Measurements from ENCODE around the gene KDM4F. TPM values are rescaled to one million over a fixed set of nuclear protein-coding genes. Genes with fewer than 3 reads are reported as not detected.

Gene KDM4F
- total RNA-seq, 1 donor from 2014 or later, result not detected

DNA sequence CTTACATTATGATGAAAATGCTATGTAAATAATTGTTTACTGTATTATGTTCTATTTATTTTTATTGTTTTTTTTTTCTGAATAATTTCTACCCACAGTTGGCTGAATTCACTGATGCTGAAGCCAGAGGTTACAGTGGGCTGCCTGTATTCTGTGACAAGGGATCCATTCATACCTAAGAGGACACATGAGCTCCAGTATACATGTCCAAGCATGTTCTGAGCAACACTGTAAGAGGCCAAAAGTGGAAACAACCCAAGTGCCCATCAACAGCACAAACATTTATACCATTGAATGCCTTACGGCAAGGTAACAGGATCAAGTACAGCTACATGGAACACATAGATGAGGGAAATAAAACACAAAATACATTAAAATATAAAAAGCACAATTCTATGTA, 16.1 kb downstream of the KDM4F start:
- Histone ChIP-seq H3K9me3 (replicated peaks) (no peaks in the 10 kb centered on the region), H3K36me3 (no peaks in the 10 kb centered on the region), H3K4me1 (peaks cover 39% of the 10 kb centered on the region), H3K27me3 (ENCODE audit: low read depth) (no peaks in the 10 kb centered on the region), H3K27ac (replicated peaks) (no peak overlapping the region), H3K4me3 (no peak overlapping the region)
- DNase-seq, result no peak
- TF ChIP-seq, protein P1, sequence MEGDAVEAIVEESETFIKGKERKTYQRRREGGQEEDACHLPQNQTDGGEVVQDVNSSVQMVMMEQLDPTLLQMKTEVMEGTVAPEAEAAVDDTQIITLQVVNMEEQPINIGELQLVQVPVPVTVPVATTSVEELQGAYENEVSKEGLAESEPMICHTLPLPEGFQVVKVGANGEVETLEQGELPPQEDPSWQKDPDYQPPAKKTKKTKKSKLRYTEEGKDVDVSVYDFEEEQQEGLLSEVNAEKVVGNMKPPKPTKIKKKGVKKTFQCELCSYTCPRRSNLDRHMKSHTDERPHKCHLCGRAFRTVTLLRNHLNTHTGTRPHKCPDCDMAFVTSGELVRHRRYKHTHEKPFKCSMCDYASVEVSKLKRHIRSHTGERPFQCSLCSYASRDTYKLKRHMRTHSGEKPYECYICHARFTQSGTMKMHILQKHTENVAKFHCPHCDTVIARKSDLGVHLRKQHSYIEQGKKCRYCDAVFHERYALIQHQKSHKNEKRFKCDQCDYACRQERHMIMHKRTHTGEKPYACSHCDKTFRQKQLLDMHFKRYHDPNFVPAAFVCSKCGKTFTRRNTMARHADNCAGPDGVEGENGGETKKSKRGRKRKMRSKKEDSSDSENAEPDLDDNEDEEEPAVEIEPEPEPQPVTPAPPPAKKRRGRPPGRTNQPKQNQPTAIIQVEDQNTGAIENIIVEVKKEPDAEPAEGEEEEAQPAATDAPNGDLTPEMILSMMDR (IDR thresholded peaks at IDR 0.05; ENCODE audit: borderline replicate concordance), result no peak
- intact Hi-C loops (cut with micrococcal nuclease), result loop anchor here (5.0 kb wide), 1 partner anchor 82 kb away; no protein-coding TSS in a partner anchor

DNA sequence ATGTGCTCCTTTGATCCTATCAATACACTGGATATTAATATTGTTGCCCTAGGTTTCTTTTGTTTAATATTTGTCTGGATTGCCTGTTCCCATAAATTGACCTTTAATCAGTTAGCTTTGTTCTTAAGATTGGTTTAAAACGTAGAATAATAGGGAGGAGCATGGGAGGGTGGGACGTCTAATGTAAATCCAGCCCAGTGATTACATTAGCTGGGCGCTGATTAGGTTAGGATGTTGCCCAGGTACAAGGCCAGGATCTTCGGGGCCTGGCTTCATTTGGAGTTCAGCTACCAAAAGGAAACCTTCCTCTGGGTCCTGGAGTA, 17.5 kb downstream of the KDM4F start, which contains the start of gene SRSF8:
Gene SRSF8, plus strand, starts transcription at position 204 of the 323 bp plus-strand sequence. CDS start 308 bp downstream, outside the sequence.
- Histone ChIP-seq H3K27ac (replicated peaks) (peak within 1 kb of the TSS; percentile 98), H3K36me3 (no peaks in the 10 kb centered on the region), H3K4me3 (peak within 1 kb of the TSS; percentile 89), H3K4me1 (peaks cover 45% of the 10 kb centered on the region), H3K9me3 (replicated peaks) (no peaks in the 10 kb centered on the region), H3K27me3 (ENCODE audit: low read depth) (no peaks in the 10 kb centered on the region)
- TF ChIP-seq, protein P1 (IDR thresholded peaks at IDR 0.05; ENCODE audit: borderline replicate concordance), result no peak
- DNase-seq, result no peak
- intact Hi-C loops (cut with micrococcal nuclease), result loop anchor here (5.0 kb wide), 1 partner anchor 81 kb away; no protein-coding TSS in a partner anchor

DNA sequence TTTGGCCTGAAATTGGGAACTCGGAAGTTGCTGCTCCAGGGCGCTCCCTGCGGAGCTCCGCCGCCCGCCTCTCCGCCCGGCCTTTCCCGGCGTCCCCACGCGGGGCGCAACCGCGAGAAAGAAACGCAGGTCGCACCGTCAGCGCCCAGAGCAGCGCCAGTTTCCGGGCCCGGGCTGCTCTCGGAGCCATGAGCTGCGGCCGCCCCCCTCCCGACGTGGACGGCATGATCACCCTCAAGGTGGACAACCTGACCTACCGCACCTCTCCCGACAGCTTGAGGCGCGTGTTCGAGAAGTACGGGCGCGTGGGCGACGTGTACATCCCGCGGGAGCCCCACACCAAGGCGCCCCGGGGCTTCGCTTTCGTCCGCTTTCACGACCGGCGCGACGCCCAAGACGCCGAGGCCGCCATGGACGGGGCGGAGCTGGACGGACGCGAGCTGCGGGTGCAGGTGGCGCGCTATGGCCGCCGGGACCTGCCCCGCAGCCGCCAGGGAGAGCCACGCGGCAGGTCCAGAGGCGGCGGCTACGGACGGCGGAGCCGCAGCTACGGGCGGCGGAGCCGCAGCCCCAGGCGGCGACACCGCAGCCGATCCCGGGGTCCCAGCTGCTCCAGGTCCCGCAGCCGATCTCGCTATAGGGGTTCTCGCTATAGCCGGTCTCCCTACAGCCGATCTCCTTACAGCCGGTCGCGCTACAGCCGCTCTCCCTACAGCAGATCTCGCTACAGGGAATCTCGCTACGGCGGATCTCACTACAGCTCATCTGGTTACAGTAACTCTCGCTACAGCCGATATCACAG, 18.0 kb downstream of the KDM4F start:
- TF ChIP-seq, protein P1 (IDR thresholded peaks at IDR 0.05; ENCODE audit: borderline replicate concordance), result peak; percentile 72
- Histone ChIP-seq H3K4me1 (peaks cover 45% of the 10 kb centered on the region), H3K27ac (replicated peaks) (peak overlapping the region; percentile 98), H3K27me3 (ENCODE audit: low read depth) (no peaks in the 10 kb centered on the region), H3K36me3 (peaks cover under 1% of the 10 kb centered on the region), H3K9me3 (replicated peaks) (no peaks in the 10 kb centered on the region), H3K4me3 (peak overlapping the region; percentile 89)
- DNase-seq, result peak; percentile 87
- intact Hi-C loops (cut with micrococcal nuclease), result loop anchor here (5.0 kb wide), 1 partner anchor 80 kb away; no protein-coding TSS in a partner anchor

DNA sequence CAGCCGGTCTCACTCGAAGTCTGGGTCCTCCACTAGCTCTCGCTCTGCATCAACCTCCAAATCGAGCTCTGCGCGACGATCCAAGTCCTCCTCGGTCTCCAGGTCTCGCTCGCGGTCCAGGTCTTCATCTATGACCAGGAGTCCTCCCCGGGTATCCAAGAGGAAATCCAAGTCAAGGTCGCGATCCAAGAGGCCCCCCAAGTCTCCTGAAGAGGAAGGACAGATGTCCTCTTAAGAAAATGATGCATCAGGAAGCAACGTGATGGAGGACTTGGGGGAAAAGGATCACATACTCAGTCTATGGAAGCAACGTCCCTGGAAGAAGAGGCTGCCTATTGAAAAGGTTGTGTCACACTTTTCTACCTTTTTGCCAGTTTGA, 18.6 kb downstream of the KDM4F start:
- peaks cover 45% of the 10 kb centered on the region for H3K4me1 ChIP-seq
- intact Hi-C loops (cut with micrococcal nuclease), result loop anchor here (5.0 kb wide), 1 partner anchor 79 kb away; no protein-coding TSS in a partner anchor
- H3K9me3 ChIP-seq (replicated peaks), result no peaks in the 10 kb centered on the region
- peak overlapping the region; percentile 89 for H3K4me3 ChIP-seq
- peak overlapping the region; percentile 98 for H3K27ac ChIP-seq (replicated peaks)
- peaks cover 4% of the 10 kb centered on the region for H3K36me3 ChIP-seq
- no peak for DNase-seq
- H3K27me3 ChIP-seq (ENCODE audit: low read depth), result no peaks in the 10 kb centered on the region
- TF ChIP-seq, protein P1 (IDR thresholded peaks at IDR 0.05; ENCODE audit: borderline replicate concordance), result no peak

DNA sequence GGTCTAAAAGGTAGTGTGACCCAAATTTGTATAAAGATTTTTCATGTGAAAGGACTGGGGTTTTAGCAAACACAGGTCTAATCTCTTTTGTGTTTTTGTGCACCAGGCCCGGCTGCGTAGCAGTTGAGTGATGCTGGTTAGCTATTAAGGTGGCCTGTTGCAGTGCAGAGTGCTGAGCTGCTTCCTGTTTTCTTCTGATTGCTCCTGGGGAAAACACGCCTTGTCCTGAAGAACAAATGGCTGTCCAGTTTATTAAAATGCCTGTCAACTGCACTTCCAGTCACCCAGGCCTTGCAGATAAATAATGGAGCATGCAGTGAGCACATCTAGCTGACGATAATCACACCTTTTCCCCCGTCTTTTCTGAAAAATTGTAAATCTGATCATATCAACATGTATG, 19.3 kb downstream of the KDM4F start:
- Histone ChIP-seq H3K4me1 (peaks cover 45% of the 10 kb centered on the region), H3K9me3 (replicated peaks) (no peaks in the 10 kb centered on the region), H3K36me3 (peaks cover 4% of the 10 kb centered on the region), H3K27ac (replicated peaks) (peak overlapping the region; percentile 98), H3K4me3 (peak overlapping the region; percentile 89), H3K27me3 (ENCODE audit: low read depth) (no peaks in the 10 kb centered on the region)
- DNase-seq, result peak; percentile 65
- intact Hi-C loops (cut with micrococcal nuclease), result loop anchor here (5.0 kb wide), 1 partner anchor 79 kb away; no protein-coding TSS in a partner anchor
- TF ChIP-seq, protein P1 (IDR thresholded peaks at IDR 0.05; ENCODE audit: borderline replicate concordance), result no peak

Data from left ventricle myocardium inferior (tissue), 1 donor.